Fibroblast of lung (primary cell): ENCODE measurements around the gene HTT.

Source experiments
- CTCF ChIP-seq, 2 donors: IDR thresholded peaks in 1 of 2; conservative IDR thresholded peaks in 1 of 2; 1 replicate in 1 of 2; 2 replicates in 1 of 2; pipeline ENCODE4 v1.5.1; 2011 to 2012; ENCODE audit warnings: low read length in 2 of 2, control low read depth in 1 of 2, inconsistent platforms in 1 of 2, low read depth in 1 of 2, mild to moderate bottlenecking in 1 of 2
- EZH2 ChIP-seq: IDR thresholded peaks from 2 replicates; pipeline ENCODE4 v1.5.1; 2012; ENCODE audit warnings: low read length, control low read depth, mild to moderate bottlenecking; ENCODE audit errors: missing control alignments

- TF ChIP-seq CTCF (conservative IDR thresholded peaks at IDR 0.05 in 1 of 2, IDR thresholded peaks at IDR 0.05 in 1 of 2; ENCODE audit: low read depth in 1 of 2, low read length in 2 of 2) (no peak), EZH2 (no peak)
These were observed 38.4 kb downstream of the HTT start for GRCh38 chr4:3112609-3113469.
